GM21381 (cell line): ENCODE measurements around the gene GAGE12D.
"Not testable (repeated sequence)": the region's sequence is repeated elsewhere in the genome, so short reads cannot be mapped to it uniquely, and the experiment has no call there.

ENCODE experiments used
- ATAC-seq: cut with Tn5 transposase; IDR thresholded peaks from one replicate; pipeline ENCODE4 v1.9.1; 2021; ENCODE audit warnings: mild to moderate bottlenecking, moderate library complexity; ENCODE audit not compliant: unreplicated experiment

The GAGE12D gene

GRCh38 chrX:49541433-49541832 lies at the start of gene GAGE12D:
Gene GAGE12D, plus strand, starts transcription at chrX:49541733. Its CDS starts 1,155 bp downstream, at chrX:49542888.
- ATAC-seq: not testable (repeated sequence)

- ATAC-seq: not testable (repeated sequence)
These were observed 9.7 kb upstream of the GAGE12D start, which contains the start of gene GAGE12C for GRCh38 chrX:49531877-49532276. Gene GAGE12C, plus strand, starts transcription at chrX:49532177. Its CDS starts 1,155 bp downstream, at chrX:49533332.

GRCh38 chrX:49550989-49551388 lies 9.5 kb downstream of the GAGE12D start, which contains the start of gene GAGE12E:
Gene GAGE12E, plus strand, starts transcription at chrX:49551289. Its CDS starts 1,155 bp downstream, at chrX:49552444.
- ATAC-seq: not testable (repeated sequence)

GRCh38 chrX:49560542-49560941 lies 19.0 kb downstream of the GAGE12D start, which contains the start of gene GAGE12F:
Gene GAGE12F, plus strand, starts transcription at chrX:49560842. Its CDS starts 1,155 bp downstream, at chrX:49561997.
- ATAC-seq: not testable (repeated sequence)

GRCh38 chrX:49568728-49569127 lies 27.2 kb downstream of the GAGE12D start:
- ATAC-seq: not testable (repeated sequence)

- ATAC-seq: not testable (repeated sequence)
These were observed 27.6 kb downstream of the GAGE12D start for GRCh38 chrX:49569152-49569551.

- not testable (repeated sequence) for ATAC-seq
These were observed 28.6 kb downstream of the GAGE12D start, which contains the start of gene GAGE12G for GRCh38 chrX:49570100-49570499. Gene GAGE12G, plus strand, starts transcription at chrX:49570400. Its CDS starts 1,155 bp downstream, at chrX:49571555.

- not testable (repeated sequence) for ATAC-seq
These were observed 38.1 kb downstream of the GAGE12D start, which contains the start of gene GAGE12H for GRCh38 chrX:49579649-49580048. Gene GAGE12H, plus strand, starts transcription at chrX:49579949. Its CDS starts 1,155 bp downstream, at chrX:49581104.

- not testable (repeated sequence) for ATAC-seq
These were observed 47.7 kb downstream of the GAGE12D start, which contains the start of gene GAGE2A for GRCh38 chrX:49589196-49589595. Gene GAGE2A, plus strand, starts transcription at chrX:49589496. Its CDS starts 1,155 bp downstream, at chrX:49590651.

GRCh38 chrX:49589769-49590478 lies 48.4 kb downstream of the GAGE12D start:
- not testable (repeated sequence) for ATAC-seq

GRCh38 chrX:49590488-49590887 lies 49.0 kb downstream of the GAGE12D start:
- ATAC-seq: not testable (repeated sequence)
